ENCODE data around the gene CNOT11. TPM values are rescaled to one million over a fixed set of nuclear protein-coding genes. Genes with fewer than 3 reads are reported as not detected.
"Not testable (repeated sequence)": the region's sequence is repeated elsewhere in the genome, so short reads cannot be mapped to it uniquely, and the experiment has no call there.

CNOT11 gene
- total RNA-seq, 4 donors from 2014 or later = 28.0 to 53.2 (median 41.8) TPM

DNA sequence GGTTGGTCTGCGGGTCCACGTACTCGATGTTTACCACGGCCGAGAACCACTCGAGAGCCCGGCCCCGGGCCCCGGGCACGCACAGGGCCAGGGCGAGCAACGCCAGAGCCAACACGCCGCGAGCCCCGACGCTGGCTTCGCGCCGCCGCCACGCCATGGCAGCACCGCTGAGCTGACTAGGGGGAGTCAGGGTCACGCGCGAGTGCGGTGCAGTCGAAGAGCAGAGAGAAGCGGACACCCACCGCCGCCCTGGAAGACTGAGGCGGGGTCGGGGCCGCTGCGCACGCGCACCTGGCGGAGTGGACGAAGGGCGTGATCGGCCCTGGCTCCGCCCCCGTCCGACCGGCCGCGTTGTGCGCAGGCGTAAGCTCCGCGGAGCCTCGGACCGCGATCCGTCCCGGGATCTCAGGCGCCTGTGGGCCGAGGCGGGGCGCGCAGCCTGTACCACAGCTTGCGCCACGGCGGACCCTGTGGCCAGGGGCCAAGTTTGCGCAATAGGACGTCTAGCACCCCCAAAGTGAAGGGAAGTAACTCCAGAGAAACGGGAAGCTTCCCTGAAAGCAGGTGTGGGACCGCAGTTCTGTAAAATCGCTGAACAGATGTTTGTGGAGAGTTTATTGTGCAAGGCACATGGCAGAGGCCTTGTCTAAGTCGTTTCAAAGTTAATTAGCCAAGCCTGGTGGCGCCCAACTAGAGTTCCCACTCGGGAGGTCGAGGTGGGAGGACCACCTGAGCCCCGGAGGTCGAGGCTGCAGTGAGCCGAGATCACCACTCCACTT lies 55.9 kb downstream of the CNOT11 start, which contains the start of gene RNF149:
Gene RNF149, minus strand, starts transcription at position 270 of the 779 bp plus-strand sequence. Its CDS starts 113 bp downstream, at position 157.
- Histone ChIP-seq H3K4me3 (peak within 1 kb of the TSS; percentile 73 to 94 (median 82)), H3K9me3 (no peaks in the 10 kb centered on the region), H3K36me3 (no peaks in the 10 kb centered on the region), H3K4me1 (peaks cover 30 to 69% (median 45%) of the 10 kb centered on the region in 3 donors), H3K27ac (peak within 1 kb of the TSS; percentile 93 to 99 (median 96)), H3K27me3 (no peaks in the 10 kb centered on the region)
- TF ChIP-seq, protein P1, sequence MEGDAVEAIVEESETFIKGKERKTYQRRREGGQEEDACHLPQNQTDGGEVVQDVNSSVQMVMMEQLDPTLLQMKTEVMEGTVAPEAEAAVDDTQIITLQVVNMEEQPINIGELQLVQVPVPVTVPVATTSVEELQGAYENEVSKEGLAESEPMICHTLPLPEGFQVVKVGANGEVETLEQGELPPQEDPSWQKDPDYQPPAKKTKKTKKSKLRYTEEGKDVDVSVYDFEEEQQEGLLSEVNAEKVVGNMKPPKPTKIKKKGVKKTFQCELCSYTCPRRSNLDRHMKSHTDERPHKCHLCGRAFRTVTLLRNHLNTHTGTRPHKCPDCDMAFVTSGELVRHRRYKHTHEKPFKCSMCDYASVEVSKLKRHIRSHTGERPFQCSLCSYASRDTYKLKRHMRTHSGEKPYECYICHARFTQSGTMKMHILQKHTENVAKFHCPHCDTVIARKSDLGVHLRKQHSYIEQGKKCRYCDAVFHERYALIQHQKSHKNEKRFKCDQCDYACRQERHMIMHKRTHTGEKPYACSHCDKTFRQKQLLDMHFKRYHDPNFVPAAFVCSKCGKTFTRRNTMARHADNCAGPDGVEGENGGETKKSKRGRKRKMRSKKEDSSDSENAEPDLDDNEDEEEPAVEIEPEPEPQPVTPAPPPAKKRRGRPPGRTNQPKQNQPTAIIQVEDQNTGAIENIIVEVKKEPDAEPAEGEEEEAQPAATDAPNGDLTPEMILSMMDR (IDR thresholded peaks at IDR 0.05) = peak in 4 of 6 experiments; percentile 30 to 36 (median 34)
- TF ChIP-seq POLR2A (IDR thresholded peaks at IDR 0.05) = peak in 3 of 4 donors; percentile 91 to 100 (median 95)
- peak; percentile 52 for DNase-seq
- 11 to 15% methylated on average over 8 to 9 of the region's 76 CpGs for WGBS, 2 donors
- intact Hi-C loops (cut with DNase I) = loop anchor here (10.0 kb wide), 1 partner anchor 54 kb away; the partner anchor contains the start of gene CNOT11

DNA sequence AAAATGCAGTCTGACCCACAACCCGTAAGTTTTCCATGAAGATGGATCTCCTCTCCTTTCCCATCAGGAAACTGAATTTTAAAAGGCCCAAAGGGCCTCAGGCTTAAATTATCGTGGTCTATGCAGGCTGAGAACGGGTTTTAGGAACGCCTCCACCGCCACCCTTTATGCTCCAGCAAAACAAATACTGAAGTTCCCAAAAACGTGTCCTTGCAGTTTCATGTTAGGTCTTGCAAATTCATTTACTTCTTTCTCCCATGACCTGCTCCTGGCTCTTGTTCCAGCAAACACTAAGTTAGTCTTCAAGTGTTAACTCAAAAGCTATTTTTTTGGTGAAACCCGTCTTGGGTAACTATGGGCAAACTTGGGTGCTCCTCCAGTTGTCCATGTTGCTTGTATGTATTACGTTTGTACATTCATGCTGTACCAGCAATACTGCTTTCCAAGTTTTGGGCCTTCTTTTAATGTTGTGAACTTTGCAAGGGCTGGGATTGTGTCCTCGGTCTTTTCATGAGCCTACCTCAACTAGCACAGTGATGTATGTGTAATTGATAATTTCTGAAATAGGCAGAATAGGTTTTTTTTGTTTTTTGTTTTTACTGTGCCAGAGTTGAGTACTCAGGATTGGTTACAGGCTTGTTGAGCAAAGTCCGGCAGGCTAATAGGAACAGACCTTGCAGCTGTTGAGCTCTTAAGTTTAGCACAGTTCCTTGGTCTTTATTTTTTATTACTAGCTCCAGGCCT lies 57.6 kb downstream of the CNOT11 start:
- H3K36me3 ChIP-seq = no peaks in the 10 kb centered on the region
- 41 to 66% methylated on average over 10 of the region's 10 CpGs for WGBS, 2 donors
- H3K9me3 ChIP-seq = no peaks in the 10 kb centered on the region
- H3K27ac ChIP-seq = peak overlapping the region; percentile 55 to 97 (median 94)
- H3K4me3 ChIP-seq = no peak overlapping the region
- DNase-seq = no peak
- H3K4me1 ChIP-seq = peaks cover 29 to 53% (median 29%) of the 10 kb centered on the region in 3 donors
- TF ChIP-seq POLR2A (IDR thresholded peaks at IDR 0.05) = no peak
- TF ChIP-seq, protein P1 (IDR thresholded peaks at IDR 0.05) = no peak
- intact Hi-C loops (cut with DNase I) = no loop called here
- H3K27me3 ChIP-seq = no peaks in the 10 kb centered on the region

DNA sequence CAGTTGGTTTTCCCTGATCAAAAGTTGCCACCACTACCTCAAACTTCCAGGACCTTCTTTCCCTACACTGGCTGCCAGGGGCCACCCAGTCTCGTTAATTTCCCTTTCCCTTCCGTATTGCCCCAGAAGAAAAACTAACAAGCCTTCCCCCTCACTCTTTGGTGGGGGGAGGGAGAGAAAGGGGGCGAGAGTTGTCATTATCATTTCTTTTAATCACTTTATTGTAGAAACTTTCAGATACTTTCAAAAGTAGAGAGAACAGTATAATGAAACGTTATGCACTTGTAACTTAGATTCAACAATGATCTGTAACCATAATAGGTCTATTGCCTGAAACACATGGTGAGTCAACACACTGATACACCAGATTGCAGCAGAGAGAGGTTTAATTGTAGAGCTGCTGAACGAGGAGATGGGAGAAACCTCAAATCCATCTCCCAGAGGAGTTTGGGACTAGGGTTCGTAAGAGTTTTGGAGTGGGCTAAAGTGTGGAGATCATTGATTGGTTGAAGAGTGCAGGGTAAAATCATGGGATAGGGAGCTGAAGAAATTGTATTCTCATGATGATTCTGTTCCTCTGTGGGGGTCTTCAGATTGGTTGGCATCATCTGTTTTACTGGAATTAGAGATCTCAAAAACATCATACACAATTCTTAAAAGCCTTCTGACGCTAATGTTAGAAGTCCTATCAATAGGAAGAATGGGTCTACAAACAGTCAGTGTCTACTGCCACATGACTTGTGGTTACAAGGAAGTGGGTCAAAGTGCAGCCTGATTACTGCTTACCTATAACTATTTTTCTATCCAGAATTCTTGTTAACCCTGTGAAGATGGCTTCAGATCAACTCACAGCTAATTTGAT lies 58.4 kb downstream of the CNOT11 start:
- H3K27me3 ChIP-seq = no peaks in the 10 kb centered on the region
- 69 to 70% methylated on average over 7 of the region's 7 CpGs for WGBS, 2 donors
- TF ChIP-seq, protein P1 (IDR thresholded peaks at IDR 0.05) = no peak
- TF ChIP-seq POLR2A (IDR thresholded peaks at IDR 0.05) = no peak
- DNase-seq = no peak
- no peaks in the 10 kb centered on the region for H3K36me3 ChIP-seq
- H3K9me3 ChIP-seq = no peaks in the 10 kb centered on the region
- intact Hi-C loops (cut with DNase I) = no loop called here
- peaks cover 21 to 45% (median 21%) of the 10 kb centered on the region in 3 donors for H3K4me1 ChIP-seq
- H3K4me3 ChIP-seq = no peak overlapping the region
- H3K27ac ChIP-seq = peak overlapping the region; percentile 14 to 97 (median 74)

DNA sequence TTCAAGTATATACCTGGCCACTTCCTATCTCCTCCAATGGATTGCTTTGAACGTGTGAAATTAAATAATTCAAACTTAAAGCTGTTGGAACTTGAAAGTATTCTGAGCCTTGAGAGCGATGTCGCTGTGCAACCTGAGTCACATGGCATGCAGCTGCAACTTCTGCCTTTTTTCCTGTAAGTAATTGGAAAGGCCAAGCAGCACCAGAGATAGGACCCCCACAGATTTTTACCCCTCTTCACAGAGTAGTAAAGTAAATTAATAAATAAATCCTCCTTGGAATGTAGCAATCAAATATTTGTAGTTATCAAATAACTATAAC lies 59.0 kb downstream of the CNOT11 start:
- no peaks in the 10 kb centered on the region for H3K36me3 ChIP-seq
- peaks cover 16 to 39% (median 20%) of the 10 kb centered on the region in 3 donors for H3K4me1 ChIP-seq
- intact Hi-C loops (cut with DNase I) = no loop called here
- WGBS, 2 donors = 32 to 59% methylated on average over 3 of the region's 3 CpGs
- TF ChIP-seq, protein P1 (IDR thresholded peaks at IDR 0.05) = no peak
- TF ChIP-seq POLR2A (IDR thresholded peaks at IDR 0.05) = no peak
- H3K4me3 ChIP-seq = no peak overlapping the region
- H3K27me3 ChIP-seq = no peaks in the 10 kb centered on the region
- H3K27ac ChIP-seq = peak overlapping the region in 2 of 4 donors; percentile 14 to 93
- no peak for DNase-seq
- H3K9me3 ChIP-seq = no peaks in the 10 kb centered on the region

DNA sequence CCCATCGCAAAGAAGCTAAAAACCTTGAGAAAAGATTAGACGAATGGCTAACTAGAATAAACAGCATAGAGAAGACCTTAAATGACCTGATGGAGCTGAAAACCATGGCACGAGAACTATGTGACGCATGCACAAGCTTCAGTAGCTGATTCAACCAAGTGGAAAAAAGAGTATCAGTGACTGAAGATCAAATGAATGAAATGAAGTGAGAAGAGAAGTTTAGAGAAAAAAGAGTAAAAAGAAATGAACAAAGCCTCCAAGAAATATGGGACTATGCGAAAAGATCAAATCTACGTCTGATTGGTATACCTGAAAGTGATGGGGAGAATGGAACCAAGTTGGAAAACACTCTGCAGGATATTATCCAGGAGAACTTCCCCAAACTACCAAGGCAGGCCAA lies 63.9 kb downstream of the CNOT11 start:
- H3K27ac ChIP-seq; H3K27me3 ChIP-seq; H3K9me3 ChIP-seq; intact Hi-C loops (cut with DNase I); DNase-seq; H3K4me1 ChIP-seq; H3K4me3 ChIP-seq; H3K36me3 ChIP-seq: not testable (repeated sequence)
- WGBS, 2 donors = 89 to 94% methylated on average over 6 of the region's 6 CpGs
